ENCODE results near the gene SAMD10. TPM values are rescaled to one million over a fixed set of nuclear protein-coding genes. Genes with fewer than 3 reads are reported as not detected.
"Not testable (repeated sequence)": the region's sequence is repeated elsewhere in the genome, so short reads cannot be mapped to it uniquely, and the experiment has no call there.

The SAMD10 gene
- total RNA-seq, 1 experiment from 2014 or later, result 8.8 TPM

GRCh38 chr20:63930971-63931553, 48.4 kb downstream of the SAMD10 start:
- Histone ChIP-seq H3K9me3 (ENCODE audit: control insufficient read depth, insufficient read depth, low read depth, low read length) (no peaks in the 10 kb centered on the region), H3K4me3 (ENCODE audit: low read depth in 2 of 2, low read length in 2 of 2) (no peak overlapping the region), H3K27me3 (ENCODE audit: control insufficient read depth, insufficient read depth, low read length) (no peaks in the 10 kb centered on the region), H3K4me1 (ENCODE audit: control insufficient read depth, insufficient read depth, low read length) (no peaks in the 10 kb centered on the region), H3K36me3 (ENCODE audit: control insufficient read depth, insufficient read depth, low read length) (peaks cover 11% of the 10 kb centered on the region), H3K27ac (ENCODE audit: low read length) (no peak overlapping the region)
- ChIA-PET POLR2A (no interaction called here), CTCF (no interaction called here)
- BruUV-seq (replicated peaks), result no TSS peak
- TF ChIP-seq TCF7L2 (IDR thresholded peaks at IDR 0.05; ENCODE audit: low read depth, low read length) (no peak), CTCF (IDR thresholded peaks at IDR 0.05) (no peak), POLR2AphosphoS5 (IDR thresholded peaks at IDR 0.05; ENCODE audit: low read depth, low read length) (no peak), SIN3A (IDR thresholded peaks at IDR 0.05; ENCODE audit: borderline replicate concordance, insufficient read depth, low read depth, low read length) (no peak), REST (IDR thresholded peaks at IDR 0.05; ENCODE audit: insufficient read depth in 1 of 2, low read depth in 2 of 2, low read length in 1 of 2) (no peak)
- ATAC-seq (no peak), DNase-seq (ENCODE audit: low read depth, low spot score) (no peak)
- intact Hi-C loops (cut with micrococcal nuclease; ENCODE audit: unreplicated experiment) (no loop called here), in situ Hi-C loops (cut with HindIII; ENCODE audit: low pct_unique_long_range_greater_than_20kb, low sequenced_read_pairs) (no loop called here)

GRCh38 chr20:63929473-63929883, 50.0 kb downstream of the SAMD10 start:
- H3K4me1 ChIP-seq (ENCODE audit: control insufficient read depth, insufficient read depth, low read length); in situ Hi-C loops (cut with HindIII; ENCODE audit: low pct_unique_long_range_greater_than_20kb, low sequenced_read_pairs); H3K27me3 ChIP-seq (ENCODE audit: control insufficient read depth, insufficient read depth, low read length); H3K27ac ChIP-seq (ENCODE audit: low read length); BruUV-seq (replicated peaks); CTCF ChIA-PET; DNase-seq (ENCODE audit: low read depth, low spot score); POLR2A ChIA-PET; intact Hi-C loops (cut with micrococcal nuclease; ENCODE audit: unreplicated experiment); H3K4me3 ChIP-seq (ENCODE audit: low read depth in 2 of 2, low read length in 2 of 2); ATAC-seq; H3K9me3 ChIP-seq (ENCODE audit: control insufficient read depth, insufficient read depth, low read depth, low read length): not testable (repeated sequence)
- H3K36me3 ChIP-seq (ENCODE audit: control insufficient read depth, insufficient read depth, low read length), result peaks cover 11% of the 10 kb centered on the region

DNA sequence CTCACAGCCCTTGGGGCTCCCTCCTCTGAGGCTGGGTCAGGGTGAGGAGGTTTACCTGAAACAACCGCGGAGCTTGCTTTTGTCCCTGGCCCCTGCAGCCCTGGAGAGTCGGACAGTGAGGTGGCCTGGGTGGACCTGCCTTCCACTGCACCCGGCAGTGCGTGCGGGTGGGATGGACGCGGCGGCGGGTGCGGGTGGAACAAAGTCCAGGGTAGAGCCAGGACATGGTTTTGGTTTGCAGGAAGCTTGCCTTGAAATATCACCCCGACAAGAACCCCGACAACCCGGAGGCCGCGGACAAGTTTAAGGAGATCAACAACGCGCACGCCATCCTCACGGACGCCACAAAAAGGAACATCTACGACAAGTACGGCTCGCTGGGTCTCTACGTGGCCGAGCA, 50.4 kb downstream of the SAMD10 start:
- no peak for ATAC-seq
- intact Hi-C loops (cut with micrococcal nuclease; ENCODE audit: unreplicated experiment), result no loop called here
- ChIA-PET POLR2A (no interaction called here), CTCF (no interaction called here)
- H3K27ac ChIP-seq (ENCODE audit: low read length), result no peak overlapping the region
- H3K36me3 ChIP-seq (ENCODE audit: control insufficient read depth, insufficient read depth, low read length), result peaks cover 11% of the 10 kb centered on the region
- in situ Hi-C loops (cut with HindIII; ENCODE audit: low pct_unique_long_range_greater_than_20kb, low sequenced_read_pairs), result no loop called here
- BruUV-seq (replicated peaks), result no TSS peak
- no peak overlapping the region for H3K4me3 ChIP-seq (ENCODE audit: low read depth in 2 of 2, low read length in 2 of 2)
- DNase-seq (ENCODE audit: low read depth, low spot score), result no peak
- no peak for TF ChIP-seq POLR2AphosphoS5 (IDR thresholded peaks at IDR 0.05; ENCODE audit: low read depth, low read length)
- no peak for TF ChIP-seq SIN3A (IDR thresholded peaks at IDR 0.05; ENCODE audit: borderline replicate concordance, insufficient read depth, low read depth, low read length)
- no peak for TF ChIP-seq CTCF (IDR thresholded peaks at IDR 0.05)
- no peak for TF ChIP-seq REST (IDR thresholded peaks at IDR 0.05; ENCODE audit: insufficient read depth in 1 of 2, low read depth in 2 of 2, low read length in 1 of 2)
- no peaks in the 10 kb centered on the region for H3K4me1 ChIP-seq (ENCODE audit: control insufficient read depth, insufficient read depth, low read length)
- H3K27me3 ChIP-seq (ENCODE audit: control insufficient read depth, insufficient read depth, low read length), result no peaks in the 10 kb centered on the region
- no peaks in the 10 kb centered on the region for H3K9me3 ChIP-seq (ENCODE audit: control insufficient read depth, insufficient read depth, low read depth, low read length)
